NCI-H1436 (cell line): Measurements from ENCODE around the gene RUVBL1.

Experiments used
- DNase-seq: peaks from one replicate; lab custom pipeline; 2025; lab: John Stamatoyannopoulos, UW

Gene RUVBL1

DNA sequence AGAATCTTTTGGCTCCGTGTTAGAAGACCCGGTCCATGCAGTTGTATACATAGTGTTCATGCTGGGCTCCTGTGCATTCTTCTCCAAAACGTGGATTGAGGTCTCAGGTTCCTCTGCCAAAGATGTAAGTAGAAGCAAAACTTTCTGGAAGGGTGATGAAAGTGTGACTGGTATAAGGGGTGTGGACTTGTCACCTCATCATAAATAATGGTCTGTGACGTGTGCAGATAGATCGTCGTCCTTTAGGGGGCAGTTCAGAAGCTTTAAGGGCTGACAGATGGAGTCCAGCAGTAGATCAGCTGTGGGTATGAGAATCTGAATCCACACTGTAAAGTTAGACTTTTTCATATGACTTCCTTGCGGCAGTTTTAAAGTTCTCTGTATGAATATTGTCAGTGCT lies 56.1 kb downstream of the RUVBL1 start:
- DNase-seq, result no peak

DNA sequence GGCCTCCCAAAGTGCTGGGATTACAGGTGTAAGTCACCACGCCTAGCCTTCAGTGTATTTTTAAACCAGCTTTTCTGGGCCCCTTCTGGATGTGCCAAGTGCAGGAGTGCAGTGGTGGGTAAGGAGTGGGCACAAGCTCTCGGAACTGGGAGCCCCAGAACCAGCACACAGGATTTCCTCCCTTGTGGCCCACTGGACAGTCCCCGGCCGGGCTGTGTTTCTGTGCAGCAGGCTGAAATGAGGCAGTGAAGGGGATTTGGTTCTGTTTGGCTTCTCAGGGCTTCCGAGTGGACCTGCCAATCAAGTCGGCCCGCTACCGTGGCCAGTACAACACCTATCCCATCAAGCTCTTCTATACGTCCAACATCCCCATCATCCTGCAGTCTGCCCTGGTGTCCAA lies 56.9 kb downstream of the RUVBL1 start:
- no peak for DNase-seq

- no peak for DNase-seq
These were observed 57.5 kb downstream of the RUVBL1 start for GRCh38 chr3:128066114-128066513.

DNA sequence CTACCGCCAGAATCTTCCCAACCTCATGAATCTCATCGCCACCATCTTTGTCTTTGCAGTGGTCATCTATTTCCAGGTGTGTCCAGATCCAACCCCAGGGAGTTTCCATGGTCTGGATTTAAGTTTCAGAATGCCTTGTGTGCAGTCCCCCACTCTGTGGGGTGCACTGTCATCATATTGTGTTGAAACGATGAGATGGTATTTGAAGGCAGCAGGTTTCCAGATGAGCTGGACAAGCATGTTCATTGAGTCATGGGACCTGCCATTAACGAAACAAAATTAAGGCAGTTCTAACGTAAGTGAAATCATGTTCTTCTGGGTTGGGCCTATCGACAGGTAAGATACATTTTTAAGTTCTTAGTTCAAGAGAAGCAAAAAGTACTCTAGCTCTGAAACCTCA lies 58.6 kb downstream of the RUVBL1 start:
- DNase-seq, result no peak

- no peak for DNase-seq
These were observed 59.7 kb downstream of the RUVBL1 start for GRCh38 chr3:128063865-128064264.

DNA sequence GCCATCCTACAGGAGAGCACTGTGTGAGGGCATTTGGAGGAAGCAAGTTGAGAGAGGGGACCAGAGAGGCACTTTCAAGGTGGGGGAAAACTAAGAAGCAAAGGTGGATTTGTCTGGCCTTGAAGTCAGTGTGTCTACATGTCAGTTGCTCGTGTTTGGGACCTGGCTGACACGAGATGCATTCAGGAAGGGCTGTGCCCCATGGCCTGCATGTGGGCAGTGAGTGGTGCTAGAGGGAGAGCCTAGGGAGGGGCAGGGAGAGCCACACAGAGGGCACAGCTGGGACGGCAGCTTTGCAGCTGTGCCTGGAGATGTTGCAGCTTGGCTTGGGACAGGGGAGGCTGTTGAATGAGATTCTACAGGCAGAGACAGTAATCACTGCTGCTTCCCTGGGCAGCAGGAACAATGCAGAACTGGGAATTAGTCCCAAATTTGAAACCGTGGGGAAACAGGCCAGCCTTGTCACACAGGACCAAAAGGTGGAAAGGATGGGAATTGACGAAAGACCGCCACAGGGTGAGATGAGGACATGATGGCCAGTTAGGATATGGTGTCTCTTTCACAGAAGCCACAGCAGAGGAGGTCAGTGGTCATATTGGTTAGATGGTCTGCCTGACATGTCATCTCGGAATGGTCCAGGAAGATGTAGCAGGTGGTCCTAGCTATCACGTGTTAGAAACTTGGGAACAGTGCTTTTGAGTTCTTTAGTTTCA lies 61.4 kb downstream of the RUVBL1 start:
- DNase-seq, result no peak

DNA sequence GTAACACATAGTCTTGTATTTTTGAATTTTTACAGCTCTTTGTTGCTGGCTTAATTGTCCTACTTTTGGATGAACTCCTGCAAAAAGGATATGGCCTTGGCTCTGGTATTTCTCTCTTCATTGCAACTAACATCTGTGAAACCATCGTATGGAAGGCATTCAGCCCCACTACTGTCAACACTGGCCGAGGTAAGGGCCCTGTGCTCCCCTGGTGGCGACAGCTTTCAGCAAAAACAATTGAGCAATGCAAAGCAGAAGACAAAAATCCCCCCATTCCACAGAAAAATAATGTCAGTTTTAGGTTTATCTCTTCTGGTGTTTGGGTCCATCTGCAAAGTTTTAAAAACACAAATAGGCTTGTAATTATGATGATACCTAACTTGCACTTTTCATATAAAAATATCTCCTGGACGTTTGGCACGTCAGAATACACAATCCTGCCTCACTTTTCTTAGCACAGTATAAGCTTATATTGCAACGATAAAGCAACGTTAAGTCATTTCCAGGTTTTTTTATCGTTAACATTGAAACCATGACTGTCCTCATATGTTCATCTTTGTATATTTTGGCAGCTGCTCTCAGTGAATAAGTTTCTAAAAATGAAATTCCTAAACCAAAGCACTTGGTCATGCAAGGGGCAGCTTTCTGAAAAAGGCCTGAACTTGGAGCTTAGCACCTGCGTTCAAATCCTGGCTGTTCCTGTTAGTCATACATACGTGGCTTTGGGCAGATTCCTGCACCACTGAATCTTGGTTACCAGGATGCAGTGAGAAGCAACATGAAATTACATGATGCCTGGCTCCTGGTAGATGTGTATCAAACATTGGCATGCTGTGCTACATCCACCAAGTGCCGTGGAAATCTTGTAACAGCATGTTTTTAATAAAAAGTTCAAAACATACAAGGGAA lies 62.9 kb downstream of the RUVBL1 start:
- no peak for DNase-seq

GRCh38 chr3:128056258-128056657 lies 67.4 kb downstream of the RUVBL1 start:
- DNase-seq, result no peak

GRCh38 chr3:128054367-128054766 lies 69.2 kb downstream of the RUVBL1 start:
- no peak for DNase-seq

DNA sequence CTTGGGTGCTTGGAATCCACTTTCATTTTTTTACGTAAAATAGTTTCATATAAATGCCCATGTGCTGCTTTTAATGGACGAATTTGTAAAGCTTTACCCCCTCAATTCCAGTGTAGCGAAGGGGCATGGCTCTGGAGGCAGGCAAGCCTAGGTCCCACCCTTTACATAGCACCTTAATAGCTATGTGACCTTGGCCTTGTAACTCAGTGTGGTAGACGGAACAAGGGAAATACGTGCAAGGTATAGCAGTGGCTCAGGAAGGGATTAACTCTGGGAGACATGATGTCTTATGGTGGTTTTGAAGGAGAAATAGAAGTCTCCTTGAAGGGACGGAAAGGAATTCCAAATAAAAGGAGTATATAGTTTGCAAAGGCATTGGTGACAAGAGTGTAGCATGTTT lies 70.0 kb downstream of the RUVBL1 start:
- no peak for DNase-seq

GRCh38 chr3:128052595-128053351 lies 70.8 kb downstream of the RUVBL1 start:
- no peak for DNase-seq

DNA sequence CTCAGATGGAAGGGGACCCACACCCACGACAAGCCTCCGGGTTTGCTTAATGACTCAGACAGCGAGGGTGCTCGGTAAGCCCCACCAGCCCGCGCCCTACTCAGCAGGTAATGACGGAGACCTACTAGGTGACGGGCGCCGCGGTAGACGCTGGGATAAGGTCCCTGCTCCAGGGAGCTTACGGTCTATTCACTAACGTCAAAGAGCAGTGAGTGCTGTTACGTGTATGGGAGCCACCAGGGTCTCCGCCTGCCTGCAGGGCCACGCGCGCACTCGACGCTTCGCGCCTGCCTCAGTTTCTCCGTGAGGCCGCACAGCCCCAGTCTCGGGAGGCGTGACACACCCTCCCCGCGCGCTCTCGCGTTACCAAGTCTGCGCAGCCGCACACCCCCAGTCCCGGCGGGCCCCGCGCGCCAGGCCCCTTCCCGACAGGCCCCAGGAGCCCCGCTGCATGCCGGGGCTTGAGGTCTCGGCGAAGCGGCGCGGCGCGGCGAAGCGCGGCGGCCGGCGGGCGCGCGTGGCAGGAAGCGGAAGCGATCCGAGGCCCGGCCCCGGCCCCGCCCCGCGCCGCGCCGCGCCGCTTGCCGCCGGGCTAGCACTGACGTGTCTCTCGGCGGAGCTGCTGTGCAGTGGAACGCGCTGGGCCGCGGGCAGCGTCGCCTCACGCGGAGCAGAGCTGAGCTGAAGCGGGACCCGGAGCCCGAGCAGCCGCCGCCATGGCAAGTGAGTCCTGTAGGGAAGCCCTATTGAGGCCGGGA lies 71.6 kb downstream of the RUVBL1 start, which contains the start of gene SEC61A1:
SEC61A1 (plus strand) TSS at position 601 of the 758 bp plus-strand sequence; CDS start at position 717, 116 bp downstream.
- peak; percentile 94 for DNase-seq

DNA sequence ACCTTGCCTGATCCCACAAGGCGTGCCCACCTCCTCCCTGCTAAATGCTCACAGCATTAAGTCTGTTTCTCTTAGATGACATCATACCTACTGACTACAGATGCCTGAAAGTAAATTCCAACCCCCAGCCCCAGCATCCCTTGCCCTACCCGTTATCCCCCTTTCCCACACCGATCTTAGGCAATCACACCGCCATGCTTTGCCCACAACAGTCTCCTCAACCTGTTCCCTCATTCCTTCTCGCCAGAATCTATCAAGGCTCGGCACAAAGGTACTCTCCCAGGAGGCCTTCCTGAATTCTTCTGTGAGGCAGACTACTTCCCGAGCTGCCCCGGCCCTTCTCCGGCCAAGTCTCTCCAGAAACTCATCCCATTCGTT lies 72.2 kb downstream of the RUVBL1 start:
- DNase-seq, result no peak

DNA sequence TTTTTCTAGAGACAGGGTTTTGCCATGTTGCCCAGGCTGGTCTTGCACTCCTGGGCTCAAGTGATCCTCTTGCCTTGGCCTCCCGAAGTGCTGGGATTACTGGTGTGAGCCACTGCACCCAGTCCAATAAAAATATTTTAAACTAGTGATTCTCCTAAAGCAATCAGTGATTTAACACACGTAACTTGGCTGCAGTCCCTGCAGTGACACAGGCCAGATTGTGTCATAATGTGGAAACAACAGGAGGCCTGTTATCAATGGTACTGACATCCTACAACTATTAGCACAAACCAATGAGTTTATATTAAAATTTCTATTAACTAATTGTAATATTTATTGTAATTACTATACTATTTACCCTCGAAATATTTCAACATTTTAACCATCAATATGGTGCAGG lies 73.0 kb downstream of the RUVBL1 start:
- no peak for DNase-seq

GRCh38 chr3:128041344-128041743 lies 82.3 kb downstream of the RUVBL1 start:
- no peak for DNase-seq

DNA sequence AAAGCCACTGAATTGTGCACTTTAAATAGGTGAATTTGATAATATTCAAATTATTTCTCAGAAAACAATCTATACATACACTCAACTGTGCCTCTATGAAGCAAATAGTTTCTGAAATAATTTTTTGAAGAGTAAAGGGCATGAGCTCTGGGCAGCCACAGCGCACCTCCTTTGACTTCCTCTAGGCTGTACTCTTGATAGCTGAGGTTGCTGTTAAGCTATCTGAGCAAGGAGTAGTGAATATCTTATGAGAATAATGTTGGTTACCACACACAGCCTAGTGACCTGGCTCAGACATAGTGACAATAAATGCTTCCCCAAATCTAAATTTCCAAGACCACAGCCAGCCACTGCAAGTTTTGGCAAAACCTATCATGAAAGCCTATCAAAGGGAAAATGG lies 83.0 kb downstream of the RUVBL1 start:
- DNase-seq, result no peak

GRCh38 chr3:128040041-128040440 lies 83.6 kb downstream of the RUVBL1 start:
- DNase-seq, result no peak

GRCh38 chr3:128036119-128036518 lies 87.5 kb downstream of the RUVBL1 start:
- DNase-seq, result no peak

DNA sequence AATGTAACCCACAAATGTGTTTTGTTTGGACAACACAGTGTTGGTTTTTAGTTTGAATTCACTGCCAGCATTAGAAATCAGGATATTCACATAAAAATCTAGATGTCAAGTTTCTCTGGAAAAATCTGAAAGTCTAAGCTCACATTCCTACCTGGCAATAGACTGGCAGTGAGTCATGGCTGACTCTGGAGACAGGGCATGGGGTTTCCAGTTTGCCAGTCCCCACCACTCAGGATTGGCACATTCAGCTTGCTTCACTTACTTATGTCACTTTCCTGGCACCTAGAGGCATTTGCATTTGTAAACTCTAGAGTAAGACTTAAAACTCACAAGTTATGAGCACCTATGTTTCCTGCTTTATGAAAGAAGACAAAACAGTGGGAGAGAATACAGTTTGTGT lies 90.5 kb downstream of the RUVBL1 start:
- no peak for DNase-seq
